Spinal cord (tissue), 10 donors: ENCODE measurements around the gene LMX1A. TPM values are rescaled to one million over a fixed set of nuclear protein-coding genes. Genes with fewer than 3 reads are reported as not detected.
A peak's percentile ranks its signal among the peaks of the same experiment; 100 is the strongest.

Source experiments
- DNase-seq, 6 donors: peaks; one replicate each; pipeline versions ENCODE4 v3.0.0 to v3.0.0-alpha.2; 2013 to 2015; ENCODE audit warnings: low spot score in 6 of 6, low read depth in 4 of 6
- H3K27ac ChIP-seq: one replicate; pipeline ENCODE4 v1.5.1; 2013; ENCODE audit warnings: low read depth, low read length, control low read depth
- H3K27me3 ChIP-seq: one replicate; pipeline ENCODE4 v1.6.1; 2013; ENCODE audit warnings: low read length; ENCODE audit not compliant: control insufficient read depth, insufficient read depth
- H3K36me3 ChIP-seq: one replicate; pipeline ENCODE4 v1.6.1; 2013; ENCODE audit warnings: low read length; ENCODE audit not compliant: control insufficient read depth, insufficient read depth
- H3K4me1 ChIP-seq: one replicate; pipeline ENCODE4 v1.6.1; 2013; ENCODE audit warnings: low read length; ENCODE audit not compliant: control insufficient read depth, insufficient read depth
- H3K4me3 ChIP-seq: one replicate; pipeline ENCODE4 v1.5.1; 2013; ENCODE audit warnings: low read depth, low read length, control low read depth
- H3K9me3 ChIP-seq: one replicate; pipeline ENCODE4 v1.6.1; 2013; ENCODE audit warnings: low read length; ENCODE audit not compliant: control insufficient read depth, insufficient read depth
- WGBS: methylation state at CpG from one replicate; pipeline ENCODE4 v1.1.5; 2013; ENCODE audit warnings: missing lambda C conversion rate; ENCODE audit not compliant: insufficient coverage; 5-methylcytosine and 5-hydroxymethylcytosine counted together
- polyA plus RNA-seq, 2 donors: library from polyadenylated mRNA; unstranded; fragments of 120-200 nt; gene quantifications; one replicate each; pipeline ENCODE4 v1.2.1, GENCODE V29; 2013; ENCODE audit not compliant: insufficient read length in 2 of 2
- total RNA-seq, 2 donors: library from RNA; depleted of rRNA in 1 of 2; stranded (reverse); fragments of 120-200 nt in 1 of 2; fragments of >200 nt in 1 of 2; gene quantifications; one replicate each; pipeline versions ENCODE4 v1.2.3 to v1.2.4, GENCODE V29; 2013 to 2014
- donor health status: healthy.

Gene LMX1A
- total and polyA plus RNA-seq, 4 donors = 0.40 to 4.4 (median 0.69) TPM

GRCh38 chr1:165254896-165255625 is 101.5 kb downstream of the LMX1A start:
- H3K4me3 ChIP-seq = no peak overlapping the region
- no peak overlapping the region for H3K27ac ChIP-seq
- H3K27me3 ChIP-seq = no peaks in the 10 kb centered on the region
- H3K9me3 ChIP-seq = no peaks in the 10 kb centered on the region
- WGBS = 48% methylated on average over 2 of the region's 3 CpGs
- peaks cover 5% of the 10 kb centered on the region for H3K4me1 ChIP-seq
- no peaks in the 10 kb centered on the region for H3K36me3 ChIP-seq
- no peak for DNase-seq

DNA sequence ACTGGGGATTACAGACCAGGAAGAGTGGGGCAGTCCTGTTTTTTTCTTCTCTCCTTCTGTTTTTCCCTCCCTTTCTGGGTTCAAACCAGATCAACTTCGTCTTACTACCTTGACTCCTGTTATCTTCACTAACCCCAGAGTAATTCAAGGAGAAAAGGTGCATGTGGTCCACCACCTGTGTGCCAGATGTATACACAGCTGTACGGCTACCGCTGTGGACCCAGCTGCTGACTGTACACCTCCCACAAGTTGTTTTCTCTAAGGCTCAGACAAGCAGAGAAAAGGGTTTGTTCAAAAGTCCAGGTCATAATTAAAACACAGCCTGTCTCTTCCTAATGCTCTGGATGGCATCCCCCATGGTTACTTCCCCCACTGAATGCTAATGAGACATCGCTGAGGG is 102.1 kb downstream of the LMX1A start:
- no peaks in the 10 kb centered on the region for H3K27me3 ChIP-seq
- DNase-seq = peak in 1 of 6 donors; percentile 41
- H3K27ac ChIP-seq = no peak overlapping the region
- H3K9me3 ChIP-seq = no peaks in the 10 kb centered on the region
- H3K4me3 ChIP-seq = no peak overlapping the region
- peaks cover 5% of the 10 kb centered on the region for H3K4me1 ChIP-seq
- WGBS = 57% methylated on average over 2 of the region's 4 CpGs
- H3K36me3 ChIP-seq = no peaks in the 10 kb centered on the region

- DNase-seq = no peak
- Histone ChIP-seq H3K27ac (no peak overlapping the region), H3K4me1 (peaks cover 5% of the 10 kb centered on the region), H3K4me3 (no peak overlapping the region), H3K9me3 (no peaks in the 10 kb centered on the region), H3K36me3 (no peaks in the 10 kb centered on the region), H3K27me3 (no peaks in the 10 kb centered on the region)
- WGBS = 63% methylated on average over 2 of the region's 2 CpGs
These were observed 102.7 kb downstream of the LMX1A start for GRCh38 chr1:165253818-165254254.

DNA sequence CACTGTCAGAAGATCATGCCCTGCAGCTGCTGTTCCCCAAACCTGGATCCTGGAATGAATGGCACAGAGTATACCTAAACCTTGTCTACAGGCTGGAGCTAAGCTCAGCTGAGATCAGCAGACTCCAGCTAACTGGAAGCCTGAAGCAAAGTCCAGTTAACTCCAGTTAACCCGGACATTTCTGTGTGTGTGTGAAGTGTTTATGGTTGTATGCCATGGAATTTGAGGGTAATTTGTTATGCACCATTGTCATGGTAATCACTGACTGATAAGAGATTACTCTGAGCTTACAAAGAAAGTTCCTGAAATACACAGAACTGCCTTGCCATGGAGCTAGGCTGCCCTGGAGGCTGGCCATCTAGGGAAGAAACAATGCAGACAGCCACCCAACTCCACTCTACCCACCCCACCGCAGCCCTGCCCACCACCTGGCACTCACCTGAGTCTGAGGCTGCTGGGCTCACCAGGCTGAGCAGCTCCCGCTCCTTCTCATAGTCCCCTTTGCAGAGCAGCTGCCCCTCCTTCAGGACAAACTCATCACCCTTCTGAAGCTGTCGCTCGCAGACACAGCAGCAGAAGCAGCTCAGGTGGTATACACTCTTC is 107.4 kb downstream of the LMX1A start:
- Histone ChIP-seq H3K27ac (no peak overlapping the region), H3K4me1 (peaks cover 5% of the 10 kb centered on the region), H3K36me3 (no peaks in the 10 kb centered on the region), H3K4me3 (no peak overlapping the region), H3K27me3 (no peaks in the 10 kb centered on the region), H3K9me3 (no peaks in the 10 kb centered on the region)
- WGBS = 75% methylated on average over 5 of the region's 5 CpGs
- DNase-seq = no peak

- DNase-seq = no peak
- no peaks in the 10 kb centered on the region for H3K9me3 ChIP-seq
- no peak overlapping the region for H3K4me3 ChIP-seq
- H3K36me3 ChIP-seq = no peaks in the 10 kb centered on the region
- 39% methylated on average over 3 of the region's 4 CpGs for WGBS
- H3K27me3 ChIP-seq = peaks cover 7% of the 10 kb centered on the region
- no peaks in the 10 kb centered on the region for H3K4me1 ChIP-seq
- no peak overlapping the region for H3K27ac ChIP-seq
These were observed 114.6 kb downstream of the LMX1A start for GRCh38 chr1:165241952-165242351.

DNA sequence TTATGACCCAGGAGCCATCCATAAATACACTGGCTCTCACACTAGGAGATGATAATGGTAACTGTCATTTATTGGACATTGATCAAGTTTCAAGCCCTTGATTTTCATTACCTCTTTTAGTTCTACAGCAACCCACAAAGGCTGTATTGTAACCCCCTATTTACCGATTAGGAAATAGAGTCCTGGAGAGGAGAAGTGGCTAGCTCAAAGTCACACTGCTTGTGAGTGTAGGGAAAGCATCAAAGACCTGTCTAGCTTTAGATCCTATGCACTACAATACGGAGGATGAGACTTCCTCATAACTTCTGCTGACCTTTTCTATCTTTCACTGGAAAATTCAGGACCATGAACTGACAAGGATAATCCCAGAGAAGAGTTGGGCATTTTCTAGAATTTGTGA is 115.2 kb downstream of the LMX1A start:
- Histone ChIP-seq H3K36me3 (no peaks in the 10 kb centered on the region), H3K27ac (no peak overlapping the region), H3K4me3 (no peak overlapping the region), H3K9me3 (no peaks in the 10 kb centered on the region), H3K4me1 (no peaks in the 10 kb centered on the region), H3K27me3 (peaks cover 8% of the 10 kb centered on the region)
- WGBS = no CpG with 5 or more reads among the region's 2 CpGs
- DNase-seq = no peak

DNA sequence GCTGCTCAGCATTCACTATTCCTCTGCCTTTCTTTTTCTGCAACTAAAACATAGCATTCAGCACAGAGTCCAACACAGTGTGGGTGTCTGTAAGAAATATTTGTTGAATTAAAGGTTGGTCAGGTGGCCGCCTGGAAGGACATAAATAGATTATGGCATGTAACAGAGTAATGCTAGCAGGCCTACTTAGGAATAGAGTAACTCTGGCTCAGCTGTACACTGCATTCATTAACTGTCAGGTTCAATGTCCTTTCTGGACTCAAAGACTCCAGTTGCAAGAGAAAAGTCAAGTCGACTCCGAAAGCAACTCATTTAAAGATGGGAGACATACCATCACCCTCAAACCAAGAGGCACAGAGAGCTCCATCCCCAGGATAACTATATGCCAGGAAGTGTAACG is 116.0 kb downstream of the LMX1A start:
- Histone ChIP-seq H3K36me3 (no peaks in the 10 kb centered on the region), H3K4me1 (peaks cover 8% of the 10 kb centered on the region), H3K9me3 (no peaks in the 10 kb centered on the region), H3K4me3 (no peak overlapping the region), H3K27ac (no peak overlapping the region), H3K27me3 (peaks cover 11% of the 10 kb centered on the region)
- peak in 1 of 6 donors; percentile 15 for DNase-seq
- no CpG with 5 or more reads among the region's 4 CpGs for WGBS

- H3K27ac ChIP-seq = no peak overlapping the region
- H3K4me3 ChIP-seq = no peak overlapping the region
- H3K4me1 ChIP-seq = peaks cover 14% of the 10 kb centered on the region
- DNase-seq = no peak
- no CpG with 5 or more reads among the region's 2 CpGs for WGBS
- H3K27me3 ChIP-seq = peaks cover 15% of the 10 kb centered on the region
- no peaks in the 10 kb centered on the region for H3K36me3 ChIP-seq
- H3K9me3 ChIP-seq = no peaks in the 10 kb centered on the region
These were observed 116.6 kb downstream of the LMX1A start for GRCh38 chr1:165239873-165240272.

- Histone ChIP-seq H3K27me3 (peaks cover 29% of the 10 kb centered on the region), H3K4me3 (peak overlapping the region; percentile 43), H3K27ac (peak overlapping the region; percentile 5), H3K9me3 (no peaks in the 10 kb centered on the region), H3K36me3 (no peaks in the 10 kb centered on the region), H3K4me1 (peaks cover 14% of the 10 kb centered on the region)
- peak in 4 of 6 donors; percentile 51 to 96 (median 75) for DNase-seq
- under 1% methylated on average over 33 of the region's 33 CpGs for WGBS
These were observed 120.7 kb downstream of the LMX1A start for GRCh38 chr1:165235777-165236291.
